ENCODE data around the gene PIP5K1C.

Gene PIP5K1C

DNA sequence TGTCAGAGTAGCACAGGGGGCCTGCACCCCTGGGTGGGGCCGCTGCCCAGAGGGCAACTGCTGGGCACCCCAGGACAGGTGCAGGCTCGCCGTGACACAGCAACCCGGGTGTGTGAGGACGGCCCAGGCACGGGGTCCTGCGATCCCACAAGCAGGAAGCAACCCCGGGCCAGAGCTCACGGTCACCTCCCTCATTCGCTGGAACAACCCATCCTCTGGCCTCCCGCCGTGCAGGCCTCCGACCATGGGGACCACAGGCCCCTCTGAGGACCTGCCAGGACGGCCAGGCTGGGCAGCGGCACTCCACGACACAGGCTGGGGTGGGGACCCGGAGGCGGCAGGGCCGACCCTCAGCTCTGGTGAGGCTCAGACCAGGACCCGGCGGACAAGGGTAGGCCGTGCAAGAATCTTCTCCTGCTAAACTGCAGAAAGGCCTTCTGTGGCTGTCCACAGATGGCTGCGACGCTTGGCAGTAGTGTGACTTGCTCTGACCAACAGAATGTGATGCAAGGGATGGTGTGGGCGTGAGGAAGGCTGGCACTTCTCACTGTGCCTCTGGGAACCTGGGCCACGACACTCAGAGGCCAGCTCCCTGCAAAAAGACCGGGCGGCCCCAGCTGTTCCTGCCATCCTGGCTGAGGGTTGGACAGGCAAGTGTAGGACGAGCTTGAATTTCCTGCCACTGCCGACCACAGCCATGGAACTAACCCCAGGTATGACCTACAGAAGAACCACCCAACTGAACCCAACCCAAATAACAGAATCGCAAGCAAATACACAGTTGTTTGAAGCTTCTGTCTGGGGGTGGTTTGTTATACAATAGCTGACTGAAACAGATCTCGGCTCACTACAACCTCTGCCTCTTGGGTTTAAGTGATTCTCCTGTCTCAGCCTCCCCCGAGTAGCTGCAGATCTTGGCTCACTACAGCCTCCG, 26.5 kb downstream of the PIP5K1C start:
- TF ChIP-seq, protein P1, sequence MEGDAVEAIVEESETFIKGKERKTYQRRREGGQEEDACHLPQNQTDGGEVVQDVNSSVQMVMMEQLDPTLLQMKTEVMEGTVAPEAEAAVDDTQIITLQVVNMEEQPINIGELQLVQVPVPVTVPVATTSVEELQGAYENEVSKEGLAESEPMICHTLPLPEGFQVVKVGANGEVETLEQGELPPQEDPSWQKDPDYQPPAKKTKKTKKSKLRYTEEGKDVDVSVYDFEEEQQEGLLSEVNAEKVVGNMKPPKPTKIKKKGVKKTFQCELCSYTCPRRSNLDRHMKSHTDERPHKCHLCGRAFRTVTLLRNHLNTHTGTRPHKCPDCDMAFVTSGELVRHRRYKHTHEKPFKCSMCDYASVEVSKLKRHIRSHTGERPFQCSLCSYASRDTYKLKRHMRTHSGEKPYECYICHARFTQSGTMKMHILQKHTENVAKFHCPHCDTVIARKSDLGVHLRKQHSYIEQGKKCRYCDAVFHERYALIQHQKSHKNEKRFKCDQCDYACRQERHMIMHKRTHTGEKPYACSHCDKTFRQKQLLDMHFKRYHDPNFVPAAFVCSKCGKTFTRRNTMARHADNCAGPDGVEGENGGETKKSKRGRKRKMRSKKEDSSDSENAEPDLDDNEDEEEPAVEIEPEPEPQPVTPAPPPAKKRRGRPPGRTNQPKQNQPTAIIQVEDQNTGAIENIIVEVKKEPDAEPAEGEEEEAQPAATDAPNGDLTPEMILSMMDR (IDR thresholded peaks at IDR 0.05), result no peak
- DNase-seq (ENCODE audit: low spot score), result no peak
- Histone ChIP-seq H3K4me3 (no peak overlapping the region), H3K27ac (peak overlapping the region in 1 of 2 donors; percentile 95)

DNA sequence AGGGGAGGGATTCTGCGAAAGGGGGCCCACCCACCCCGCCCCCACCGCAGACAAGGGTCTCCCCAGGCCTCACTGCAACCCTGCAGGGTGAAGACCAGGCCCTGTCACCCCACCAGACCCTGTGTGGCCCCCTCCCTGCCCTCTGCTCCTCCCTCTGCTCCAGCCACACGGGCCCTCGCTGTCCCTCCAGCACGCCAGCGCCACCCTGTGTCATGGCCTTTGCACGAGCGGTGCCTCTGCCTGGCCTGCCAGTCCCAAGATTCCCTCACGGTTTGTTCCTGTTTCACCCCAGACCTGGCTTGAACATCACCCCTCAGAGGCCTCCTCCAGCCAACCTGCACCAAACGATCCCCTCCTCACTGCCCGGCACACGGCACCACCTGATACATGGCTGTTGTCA, 27.3 kb downstream of the PIP5K1C start:
- peak overlapping the region; percentile 95 to 99 for H3K27ac ChIP-seq

DNA sequence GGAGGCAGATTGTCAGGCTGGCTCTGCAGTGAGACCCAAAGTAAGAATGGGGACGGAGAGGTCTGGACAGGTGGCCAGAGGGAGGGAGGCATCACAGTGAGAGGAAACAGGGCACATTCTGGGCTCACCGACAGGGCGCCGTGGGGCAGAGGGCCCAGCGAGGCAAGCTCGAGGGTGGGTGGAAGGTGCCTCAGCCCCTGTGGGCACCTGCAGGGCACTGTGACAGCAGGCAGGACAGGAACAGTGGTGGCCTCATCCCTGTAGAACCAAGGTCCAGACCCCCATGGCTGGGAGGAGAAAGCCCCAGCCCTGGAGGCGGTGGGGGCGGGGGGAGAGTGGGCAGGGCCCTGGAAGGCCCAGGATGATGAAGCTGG, 27.7 kb downstream of the PIP5K1C start:
- DNase-seq (ENCODE audit: low spot score), result no peak
- TF ChIP-seq, protein P1 (IDR thresholded peaks at IDR 0.05), result no peak
- Histone ChIP-seq H3K4me3 (no peak overlapping the region), H3K27ac (peak overlapping the region; percentile 95 to 99)

More for the DNA sequence above, 27.3 kb downstream of the PIP5K1C start:
- H3K4me3 ChIP-seq, result no peak overlapping the region
- no peak for DNase-seq (ENCODE audit: low spot score)
- TF ChIP-seq, protein P1 (IDR thresholded peaks at IDR 0.05), result no peak

DNA sequence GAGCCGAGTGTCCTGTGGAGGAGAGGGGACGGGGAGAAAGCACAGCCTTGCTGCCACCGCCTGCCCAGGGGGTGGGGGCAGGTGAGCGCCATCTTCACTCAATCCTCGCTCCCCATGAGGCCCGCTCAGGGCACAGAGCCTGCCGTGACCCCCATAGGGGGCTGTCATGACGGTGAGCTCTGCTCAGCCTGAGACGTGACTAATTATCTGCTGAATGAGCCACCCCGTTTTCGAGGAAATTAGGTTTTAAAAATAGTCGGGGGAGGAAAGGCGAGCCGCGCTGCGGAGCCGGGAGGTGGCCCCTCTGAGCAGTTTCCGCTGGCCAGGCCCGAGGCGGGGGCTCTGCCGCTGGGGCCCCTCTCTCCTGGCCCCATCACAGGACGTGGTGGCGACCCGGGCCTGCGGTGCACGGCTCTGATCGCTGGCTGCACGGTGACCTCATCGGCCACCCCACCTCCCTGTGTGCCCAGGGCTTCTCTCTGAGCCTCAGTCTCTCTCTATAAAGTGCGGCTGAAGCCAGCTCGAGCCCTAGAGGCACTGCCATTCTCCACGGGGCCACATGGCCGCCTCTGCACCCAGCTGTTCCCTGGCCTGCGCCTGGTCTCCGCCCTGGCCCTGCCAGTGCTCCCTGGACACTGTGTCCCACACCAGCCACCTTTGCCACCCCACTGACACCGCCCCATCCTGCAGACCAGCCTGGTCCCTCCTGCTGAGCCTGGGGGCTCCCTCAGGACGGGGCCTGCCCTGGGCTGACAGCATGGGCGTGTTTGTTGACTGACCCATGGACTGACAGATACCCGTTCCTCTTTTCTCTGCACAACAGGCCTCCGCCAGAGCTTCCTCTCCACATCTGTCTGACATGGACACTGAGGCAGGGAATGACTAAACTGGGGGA, 28.3 kb downstream of the PIP5K1C start:
- DNase-seq (ENCODE audit: low spot score), result no peak
- peak overlapping the region; percentile 95 to 99 for H3K27ac ChIP-seq
- TF ChIP-seq, protein P1 (IDR thresholded peaks at IDR 0.05), result no peak
- H3K4me3 ChIP-seq, result peak overlapping the region; percentile 64

DNA sequence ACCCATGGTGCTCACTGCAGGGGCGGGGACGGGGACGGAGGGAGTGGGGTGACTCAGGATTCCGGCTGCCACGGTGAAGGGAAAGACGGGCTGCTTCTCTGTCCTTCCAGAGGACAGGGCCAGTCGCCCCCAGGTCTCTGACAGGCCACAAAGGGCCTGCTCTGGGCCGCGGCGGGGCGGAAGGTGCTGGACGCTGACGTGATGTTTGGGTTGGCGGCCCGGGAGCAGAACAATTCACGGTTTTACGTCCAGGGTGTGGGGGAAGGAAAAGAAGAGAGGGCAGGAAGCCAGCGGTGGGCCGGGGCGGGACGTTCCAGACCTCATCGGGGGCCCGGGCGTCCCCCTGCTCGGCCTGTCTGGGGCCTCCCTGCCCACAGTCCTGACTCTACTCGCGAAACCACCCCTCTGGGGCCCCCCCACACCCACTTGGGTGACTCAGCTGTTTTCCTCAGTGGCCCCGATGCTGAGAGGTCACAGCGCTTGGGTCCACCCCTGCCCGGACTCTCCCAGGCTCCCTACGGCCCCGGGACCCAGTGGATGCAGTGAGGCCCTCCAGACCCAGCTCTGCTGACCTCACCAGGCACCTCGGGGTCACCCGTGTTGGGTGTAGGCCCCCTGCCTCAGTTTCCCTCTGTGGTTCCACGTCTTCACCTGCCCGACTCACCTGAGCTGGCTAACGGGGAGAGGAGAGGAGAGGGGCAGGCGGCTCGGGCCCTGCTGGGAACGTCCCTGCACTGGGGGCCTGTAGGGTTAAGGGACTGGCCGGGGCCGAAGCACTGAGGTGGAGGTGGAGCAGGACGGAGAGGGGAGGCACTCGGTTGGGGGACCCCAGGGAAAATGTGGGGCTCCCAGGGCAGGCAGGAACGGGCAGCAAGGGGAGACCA, 29.2 kb downstream of the PIP5K1C start:
- TF ChIP-seq, protein P1 (IDR thresholded peaks at IDR 0.05), result no peak
- peak; percentile 94 for DNase-seq (ENCODE audit: low spot score)
- Histone ChIP-seq H3K4me3 (peak overlapping the region; percentile 64), H3K27ac (peak overlapping the region; percentile 95 to 99)
